ENCODE data around the gene CDC42EP2. TPM values are rescaled to one million over a fixed set of nuclear protein-coding genes. Genes with fewer than 3 reads are reported as not detected.
A peak's percentile ranks its signal among the peaks of the same experiment; 100 is the strongest.

The CDC42EP2 gene
- total and polyA plus RNA-seq, 2 experiments from 2014 or later = 32.1 to 37.9 TPM

- Histone ChIP-seq H3K27ac (peak overlapping the region; percentile 97), H4K20me1 (ENCODE audit: insufficient read depth) (peaks cover 6% of the 10 kb centered on the region; the same call in 1 of the 2 replicates), H3K9me3 (ENCODE audit: low read depth) (no peaks in the 10 kb centered on the region), H3K79me2 (ENCODE audit: insufficient read depth) (peaks cover 80% of the 10 kb centered on the region), H3K4me2 (ENCODE audit: unreplicated experiment) (peak overlapping the region; percentile 96), H3K36me3 (ENCODE audit: low read depth) (peaks cover 19% of the 10 kb centered on the region), H3F3A (ENCODE audit: insufficient read depth) (peaks cover 40% of the 10 kb centered on the region), H3K4me3 (peak overlapping the region; percentile 88), H3K27me3 (replicated peaks; ENCODE audit: insufficient read depth) (no peaks in the 10 kb centered on the region), H3K4me1 (ENCODE audit: insufficient read depth) (peaks cover 27% of the 10 kb centered on the region), H2AFZ (no peak overlapping the region), H3K9ac (peak overlapping the region; percentile 99), H3K9me2 (ENCODE audit: insufficient read depth) (no peaks in the 10 kb centered on the region)
- in situ Hi-C loops (cut with MboI) = no loop called here
- peak; percentile 96 for DNase-seq
- TF ChIP-seq EZH2phosphoT487 (IDR thresholded peaks at IDR 0.05; ENCODE audit: insufficient read depth, low read depth) (no peak), EZH2 (IDR thresholded peaks at IDR 0.05; ENCODE audit: insufficient read depth, poor library complexity, severe bottlenecking) (no peak)
- whole genome bisulfite sequencing, 2 experiments (ENCODE audit: low coverage in 1 of 2, low lambda C conversion rate in 2 of 2, missing lambda C conversion rate in 2 of 2) = 2% methylated on average over 11 to 13 of the region's 13 CpGs
These were observed 2.5 kb downstream of the CDC42EP2 start for GRCh38 chr11:65317025-65317786.

GRCh38 chr11:65320386-65321075 lies 5.9 kb downstream of the CDC42EP2 start:
- no peak for DNase-seq
- H3K27ac ChIP-seq = no peak overlapping the region
- H3K4me2 ChIP-seq (ENCODE audit: unreplicated experiment) = no peak overlapping the region
- peaks cover 14% of the 10 kb centered on the region for H3K4me1 ChIP-seq (ENCODE audit: insufficient read depth)
- no peak for TF ChIP-seq EZH2 (IDR thresholded peaks at IDR 0.05; ENCODE audit: insufficient read depth, poor library complexity, severe bottlenecking)
- TF ChIP-seq EZH2phosphoT487 (IDR thresholded peaks at IDR 0.05; ENCODE audit: insufficient read depth, low read depth) = no peak
- H3K79me2 ChIP-seq (ENCODE audit: insufficient read depth) = peaks cover 71% of the 10 kb centered on the region
- H3K27me3 ChIP-seq (replicated peaks; ENCODE audit: insufficient read depth) = no peaks in the 10 kb centered on the region
- no peak overlapping the region for H2AFZ ChIP-seq
- H3K4me3 ChIP-seq = no peak overlapping the region
- H4K20me1 ChIP-seq (ENCODE audit: insufficient read depth) = peaks cover 12% of the 10 kb centered on the region; the same call in 1 of the 2 replicates
- in situ Hi-C loops (cut with MboI) = loop anchor here (10.0 kb wide), 1 partner anchor 46 kb away; no protein-coding TSS in a partner anchor
- H3K9me2 ChIP-seq (ENCODE audit: insufficient read depth) = no peaks in the 10 kb centered on the region
- H3K9me3 ChIP-seq (ENCODE audit: low read depth) = no peaks in the 10 kb centered on the region
- peaks cover 34% of the 10 kb centered on the region for H3K36me3 ChIP-seq (ENCODE audit: low read depth)
- WGBS, 2 experiments (ENCODE audit: low coverage in 1 of 2, low lambda C conversion rate in 2 of 2, missing lambda C conversion rate in 2 of 2) = 82 to 88% methylated on average over 22 of the region's 22 CpGs
- H3F3A ChIP-seq (ENCODE audit: insufficient read depth) = peaks cover 62% of the 10 kb centered on the region
- H3K9ac ChIP-seq = no peak overlapping the region

GRCh38 chr11:65321076-65321475 lies 6.4 kb downstream of the CDC42EP2 start:
- H3K36me3 ChIP-seq (ENCODE audit: low read depth) = peaks cover 34% of the 10 kb centered on the region
- no peaks in the 10 kb centered on the region for H3K9me2 ChIP-seq (ENCODE audit: insufficient read depth)
- no peaks in the 10 kb centered on the region for H3K27me3 ChIP-seq (replicated peaks; ENCODE audit: insufficient read depth)
- TF ChIP-seq EZH2phosphoT487 (IDR thresholded peaks at IDR 0.05; ENCODE audit: insufficient read depth, low read depth) = no peak
- no peak for TF ChIP-seq EZH2 (IDR thresholded peaks at IDR 0.05; ENCODE audit: insufficient read depth, poor library complexity, severe bottlenecking)
- H3K9me3 ChIP-seq (ENCODE audit: low read depth) = no peaks in the 10 kb centered on the region
- peaks cover 12% of the 10 kb centered on the region; the same call in 1 of the 2 replicates for H4K20me1 ChIP-seq (ENCODE audit: insufficient read depth)
- peaks cover 66% of the 10 kb centered on the region for H3K79me2 ChIP-seq (ENCODE audit: insufficient read depth)
- DNase-seq = no peak
- no peak overlapping the region for H3K9ac ChIP-seq
- no peak overlapping the region for H3K27ac ChIP-seq
- peaks cover 63% of the 10 kb centered on the region for H3F3A ChIP-seq (ENCODE audit: insufficient read depth)
- peaks cover 14% of the 10 kb centered on the region for H3K4me1 ChIP-seq (ENCODE audit: insufficient read depth)
- H2AFZ ChIP-seq = no peak overlapping the region
- WGBS, 2 experiments (ENCODE audit: low coverage in 1 of 2, low lambda C conversion rate in 2 of 2, missing lambda C conversion rate in 2 of 2) = 89 to 91% methylated on average over 11 to 15 of the region's 15 CpGs
- no peak overlapping the region for H3K4me3 ChIP-seq
- no peak overlapping the region for H3K4me2 ChIP-seq (ENCODE audit: unreplicated experiment)
- in situ Hi-C loops (cut with MboI) = loop anchor here (10.0 kb wide), 1 partner anchor 46 kb away; no protein-coding TSS in a partner anchor

GRCh38 chr11:65321828-65322485 lies 7.3 kb downstream of the CDC42EP2 start:
- Histone ChIP-seq H3K4me2 (ENCODE audit: unreplicated experiment) (no peak overlapping the region), H2AFZ (no peak overlapping the region), H3K9me3 (ENCODE audit: low read depth) (no peaks in the 10 kb centered on the region), H3K4me3 (no peak overlapping the region), H3K79me2 (ENCODE audit: insufficient read depth) (peaks cover 64% of the 10 kb centered on the region), H3K9me2 (ENCODE audit: insufficient read depth) (no peaks in the 10 kb centered on the region), H3F3A (ENCODE audit: insufficient read depth) (peaks cover 67% of the 10 kb centered on the region), H4K20me1 (ENCODE audit: insufficient read depth) (peaks cover 12% of the 10 kb centered on the region; the same call in 1 of the 2 replicates), H3K9ac (peak overlapping the region; percentile 16; the same call in 1 of the 2 replicates), H3K27ac (no peak overlapping the region), H3K36me3 (ENCODE audit: low read depth) (peaks cover 34% of the 10 kb centered on the region), H3K4me1 (ENCODE audit: insufficient read depth) (peaks cover 14% of the 10 kb centered on the region), H3K27me3 (replicated peaks; ENCODE audit: insufficient read depth) (no peaks in the 10 kb centered on the region)
- 40 to 42% methylated on average over 13 of the region's 13 CpGs for WGBS, 2 experiments (ENCODE audit: low coverage in 1 of 2, low lambda C conversion rate in 2 of 2, missing lambda C conversion rate in 2 of 2)
- TF ChIP-seq EZH2 (IDR thresholded peaks at IDR 0.05; ENCODE audit: insufficient read depth, poor library complexity, severe bottlenecking) = no peak
- no peak for TF ChIP-seq EZH2phosphoT487 (IDR thresholded peaks at IDR 0.05; ENCODE audit: insufficient read depth, low read depth)
- in situ Hi-C loops (cut with MboI) = loop anchor here (10.0 kb wide), 1 partner anchor 47 kb away; no protein-coding TSS in a partner anchor
- no peak for DNase-seq
